Central memory CD8-positive, alpha-beta T cell (primary cell): ENCODE data around the gene ARID4B.

Experiments
- ATAC-seq: fragments of 150-1000 bp; cut with Tn5 transposase; replicated peaks from 2 replicates; pipeline ENCODE4 v1.10.0; 2022; ENCODE audit warnings: mild to moderate bottlenecking, moderate FRiP score, moderate number of reproducible peaks; ENCODE audit not compliant: poor library complexity, severe bottlenecking; ENCODE audit errors: extremely low read depth
- DNase-seq, 2 donors: peaks; one replicate each; pipeline ENCODE4 v3.0.0; 2021; ENCODE audit warnings: low spot score in 2 of 2
- H3K27ac Mint-ChIP-seq: one replicate; pipeline ENCODE4 v1.8.0; 2022; ENCODE audit warnings: low read depth, mild to moderate bottlenecking, moderate library complexity, mixed read lengths
- H3K27me3 Mint-ChIP-seq: one replicate; pipeline ENCODE4 v1.8.0; 2022; ENCODE audit warnings: mixed read lengths
- H3K36me3 Mint-ChIP-seq: one replicate; pipeline ENCODE4 v1.8.0; 2022; ENCODE audit warnings: mild to moderate bottlenecking, moderate library complexity, mixed read lengths; ENCODE audit not compliant: insufficient read depth
- H3K4me1 Mint-ChIP-seq: one replicate; pipeline ENCODE4 v1.8.0; 2022; ENCODE audit warnings: mixed read lengths
- H3K4me3 Mint-ChIP-seq: one replicate; pipeline ENCODE4 v1.8.0; 2022; ENCODE audit warnings: mild to moderate bottlenecking, moderate library complexity, mixed read lengths
- H3K9me3 Mint-ChIP-seq: one replicate; pipeline ENCODE4 v1.8.0; 2022; ENCODE audit warnings: mixed read lengths

Gene ARID4B

DNA sequence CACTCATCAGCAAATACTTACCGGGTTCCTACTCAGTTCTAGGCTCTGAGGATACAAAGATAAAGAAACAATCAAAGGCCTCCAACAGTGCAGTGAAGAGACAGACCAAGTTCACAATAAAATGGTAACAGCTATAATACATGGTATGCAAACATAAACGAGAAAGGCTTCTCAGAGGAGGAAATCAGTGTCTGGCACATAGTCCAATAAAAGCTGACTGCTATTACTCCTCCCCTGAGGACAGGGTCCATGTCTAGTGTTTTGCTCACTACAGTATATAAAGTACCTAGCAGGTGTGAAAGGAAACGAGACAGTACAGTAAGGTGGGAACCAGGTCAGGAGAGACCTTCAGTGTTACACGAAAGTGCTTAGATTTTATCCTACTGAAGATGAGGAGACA lies 171.2 kb downstream of the ARID4B start:
- peaks cover 53% of the 10 kb centered on the region for H3K36me3 Mint-ChIP-seq
- no peak for ATAC-seq

DNA sequence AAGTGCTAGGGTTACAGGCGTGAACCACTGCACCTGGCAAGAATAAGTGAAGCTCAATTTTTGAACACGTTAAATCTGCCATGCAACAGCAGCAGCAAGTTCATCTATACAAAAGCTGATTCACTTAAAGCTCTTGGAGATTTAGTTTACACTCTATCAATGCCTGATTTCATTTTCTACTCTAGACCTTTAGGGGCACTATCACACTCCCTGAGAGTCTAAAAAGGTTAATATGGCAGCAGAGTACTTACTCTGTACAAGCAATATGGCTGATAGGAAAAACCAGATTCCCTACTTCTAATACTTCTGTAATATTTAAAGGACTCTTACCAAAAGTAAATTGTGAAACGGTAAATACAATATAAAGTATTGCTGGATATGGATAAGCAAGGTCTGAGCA lies 171.7 kb downstream of the ARID4B start:
- Mint-ChIP-seq H3K4me1 (peaks cover 23% of the 10 kb centered on the region), H3K27ac (peak overlapping the region; percentile 50), H3K9me3 (no peaks in the 10 kb centered on the region), H3K27me3 (no peaks in the 10 kb centered on the region), H3K36me3 (peaks cover 56% of the 10 kb centered on the region), H3K4me3 (no peak overlapping the region)
- DNase-seq (no peak), ATAC-seq (no peak)

More for the DNA sequence above, 171.2 kb downstream of the ARID4B start:
- H3K27me3 Mint-ChIP-seq, result no peaks in the 10 kb centered on the region
- H3K27ac Mint-ChIP-seq, result no peak overlapping the region
- no peaks in the 10 kb centered on the region for H3K9me3 Mint-ChIP-seq
- no peak for DNase-seq
- no peak overlapping the region for H3K4me3 Mint-ChIP-seq
- peaks cover 23% of the 10 kb centered on the region for H3K4me1 Mint-ChIP-seq

DNA sequence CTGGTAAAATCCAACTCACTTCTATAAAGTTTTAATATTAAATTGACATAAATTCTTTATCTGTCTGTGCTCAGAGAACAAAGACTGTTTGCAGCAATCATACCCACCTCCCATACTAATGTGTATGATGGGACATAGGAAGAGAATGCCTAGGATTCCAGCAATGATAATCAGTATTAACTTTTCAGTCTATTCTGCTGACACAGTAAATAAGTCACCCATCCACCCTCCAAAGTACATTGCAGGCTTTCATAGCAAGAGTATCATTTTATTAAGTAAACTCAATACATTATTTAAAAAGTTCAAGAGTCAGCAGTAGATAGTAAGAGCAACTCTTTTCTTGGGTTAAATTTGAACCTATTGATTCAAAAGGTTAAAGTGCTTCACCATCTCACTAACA lies 175.7 kb downstream of the ARID4B start:
- H3K36me3 Mint-ChIP-seq, result peaks cover 69% of the 10 kb centered on the region

DNA sequence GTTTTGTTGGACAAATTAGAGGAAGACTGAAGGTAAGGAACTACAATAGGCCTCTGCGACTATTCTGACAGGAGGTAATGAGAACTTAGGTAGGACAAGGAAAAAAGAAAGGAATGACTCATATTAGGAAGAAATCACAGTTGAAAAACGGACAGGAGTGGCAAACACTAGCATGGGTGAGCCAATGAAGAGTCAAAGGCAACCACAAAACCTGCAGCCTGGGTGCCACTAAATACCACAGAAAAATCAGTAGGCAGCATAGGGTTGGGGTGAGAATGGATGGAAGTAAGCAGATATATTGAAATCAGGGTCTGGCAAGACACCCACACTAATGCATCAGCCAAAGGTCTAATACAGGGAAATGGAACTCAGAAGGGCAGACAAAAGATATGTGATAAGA lies 176.9 kb downstream of the ARID4B start:
- peaks cover 76% of the 10 kb centered on the region for H3K36me3 Mint-ChIP-seq
- H3K9me3 Mint-ChIP-seq, result no peaks in the 10 kb centered on the region
- no peaks in the 10 kb centered on the region for H3K27me3 Mint-ChIP-seq
- H3K4me3 Mint-ChIP-seq, result no peak overlapping the region
- no peak for DNase-seq
- peak overlapping the region; percentile 33 for H3K27ac Mint-ChIP-seq
- H3K4me1 Mint-ChIP-seq, result peaks cover 25% of the 10 kb centered on the region
- ATAC-seq, result no peak

More for the DNA sequence above, 175.7 kb downstream of the ARID4B start:
- Mint-ChIP-seq H3K27me3 (no peaks in the 10 kb centered on the region), H3K4me1 (peaks cover 25% of the 10 kb centered on the region), H3K4me3 (no peak overlapping the region), H3K27ac (peak overlapping the region; percentile 46), H3K9me3 (no peaks in the 10 kb centered on the region)
- ATAC-seq (no peak), DNase-seq (no peak)

DNA sequence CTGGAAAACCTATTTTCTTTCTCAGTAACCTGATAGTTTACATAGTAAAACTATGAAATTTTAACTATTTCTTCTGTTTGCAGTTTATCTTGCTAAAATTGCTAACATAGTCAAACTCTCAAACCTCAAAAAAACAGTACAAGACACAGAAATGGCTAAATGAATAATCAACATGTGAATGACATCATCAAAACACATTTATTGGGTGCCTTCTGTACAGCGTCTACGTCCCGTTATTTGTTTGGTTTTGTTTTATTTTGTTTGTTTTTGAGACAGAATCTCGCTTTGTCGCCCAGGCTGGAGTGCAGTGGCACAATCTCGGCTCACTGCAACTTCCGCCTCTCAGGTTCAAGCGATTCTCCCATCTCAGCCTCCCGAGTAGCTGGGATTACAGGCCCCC lies 178.2 kb downstream of the ARID4B start:
- Mint-ChIP-seq H3K4me1 (peaks cover 24% of the 10 kb centered on the region), H3K4me3 (no peak overlapping the region), H3K36me3 (peaks cover 78% of the 10 kb centered on the region), H3K27me3 (no peaks in the 10 kb centered on the region), H3K27ac (peak overlapping the region; percentile 33), H3K9me3 (no peaks in the 10 kb centered on the region)
- ATAC-seq (no peak), DNase-seq (no peak)

DNA sequence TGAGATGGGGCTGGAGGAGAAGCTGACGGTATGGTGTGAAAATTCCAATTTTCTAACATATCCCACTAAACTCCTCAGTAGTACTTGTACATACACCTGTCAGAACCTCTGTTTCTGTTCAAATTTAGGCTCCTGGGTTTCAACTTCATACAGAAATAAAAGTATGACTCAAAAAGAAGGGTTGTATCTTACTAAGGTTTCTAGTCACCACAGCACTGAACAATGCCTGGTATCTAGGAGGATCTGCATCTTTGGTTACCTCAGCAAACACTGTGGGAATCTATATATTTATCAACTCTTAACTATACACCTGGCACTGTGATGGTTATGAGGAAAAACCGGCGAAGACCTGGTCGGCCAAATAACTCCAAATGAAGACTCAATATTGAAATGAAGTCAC lies 180.7 kb downstream of the ARID4B start:
- no peak overlapping the region for H3K27ac Mint-ChIP-seq
- DNase-seq, result no peak
- H3K27me3 Mint-ChIP-seq, result no peaks in the 10 kb centered on the region
- peaks cover 73% of the 10 kb centered on the region for H3K36me3 Mint-ChIP-seq
- peaks cover 26% of the 10 kb centered on the region for H3K4me1 Mint-ChIP-seq
- H3K4me3 Mint-ChIP-seq, result no peak overlapping the region
- ATAC-seq, result no peak
- no peaks in the 10 kb centered on the region for H3K9me3 Mint-ChIP-seq

DNA sequence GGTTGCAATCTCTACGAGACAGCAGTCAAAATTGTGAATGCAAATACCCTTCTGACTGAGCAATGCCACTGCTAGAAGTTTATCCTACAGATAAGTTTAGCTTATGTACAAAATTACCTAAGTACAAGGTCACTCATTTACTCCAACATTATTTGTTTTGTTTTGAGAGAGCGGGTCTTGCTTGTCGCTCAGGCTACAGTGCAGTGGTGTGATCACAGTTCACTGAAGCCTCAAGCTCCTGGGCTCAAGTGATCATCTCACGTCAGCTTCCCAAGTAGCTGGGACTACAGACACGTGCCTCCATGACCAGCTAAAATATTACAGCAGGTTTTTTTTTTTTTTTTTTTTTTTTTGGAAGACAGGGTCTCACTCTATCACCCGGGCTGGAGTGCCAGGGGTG lies 182.3 kb downstream of the ARID4B start:
- DNase-seq (no peak), ATAC-seq (no peak)
- H3K27ac Mint-ChIP-seq, result no peak overlapping the region
- H3K36me3 Mint-ChIP-seq, result peaks cover 68% of the 10 kb centered on the region
- H3K27me3 Mint-ChIP-seq, result no peaks in the 10 kb centered on the region
- H3K4me3 Mint-ChIP-seq, result no peak overlapping the region
- H3K4me1 Mint-ChIP-seq, result peaks cover 16% of the 10 kb centered on the region
- no peaks in the 10 kb centered on the region for H3K9me3 Mint-ChIP-seq

DNA sequence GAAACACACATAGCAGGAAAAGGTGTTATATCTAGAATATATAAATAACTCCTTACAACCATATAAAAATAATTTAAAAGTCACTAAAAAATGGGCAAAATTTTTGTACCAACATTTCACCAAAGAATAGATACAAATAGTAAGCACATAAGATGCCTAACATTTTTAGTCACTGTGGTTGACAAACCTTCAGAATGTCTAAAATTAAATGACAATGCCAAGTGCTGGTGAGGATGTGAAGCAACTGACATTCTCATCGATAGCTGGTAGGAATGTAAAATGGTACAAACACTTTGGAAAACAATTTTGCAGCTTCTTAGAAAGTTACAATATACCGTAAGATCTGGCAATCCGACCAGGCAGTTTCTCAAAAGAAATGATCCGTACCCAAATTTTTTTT lies 185.0 kb downstream of the ARID4B start:
- H3K36me3 Mint-ChIP-seq, result peaks cover 71% of the 10 kb centered on the region
- peaks cover 24% of the 10 kb centered on the region for H3K4me1 Mint-ChIP-seq
- H3K9me3 Mint-ChIP-seq, result no peaks in the 10 kb centered on the region

DNA sequence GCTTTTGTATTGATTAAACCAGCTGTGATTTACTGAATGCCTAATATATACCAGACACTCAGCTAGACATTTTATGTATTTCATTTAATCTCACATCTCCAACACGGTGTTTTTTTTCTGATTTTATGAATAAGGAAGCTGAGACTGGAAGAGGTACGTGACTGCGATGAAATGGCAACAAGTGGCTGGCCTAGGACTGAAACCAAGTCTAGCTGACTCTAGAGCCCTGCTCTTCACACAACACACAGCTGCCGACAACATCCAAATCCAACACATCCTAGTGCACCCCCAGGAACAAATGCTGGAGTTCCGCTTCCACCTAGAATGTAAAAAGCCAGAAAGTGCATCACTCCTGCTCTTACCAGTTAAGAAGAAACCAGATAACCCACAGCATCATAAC lies 188.7 kb downstream of the ARID4B start:
- Mint-ChIP-seq H3K9me3 (no peaks in the 10 kb centered on the region), H3K27ac (no peak overlapping the region), H3K27me3 (no peaks in the 10 kb centered on the region), H3K36me3 (peaks cover 77% of the 10 kb centered on the region), H3K4me1 (peaks cover 24% of the 10 kb centered on the region), H3K4me3 (no peak overlapping the region)
- no peak for ATAC-seq
- no peak for DNase-seq

More for the DNA sequence above, 185.0 kb downstream of the ARID4B start:
- DNase-seq (no peak), ATAC-seq (no peak)
- no peaks in the 10 kb centered on the region for H3K27me3 Mint-ChIP-seq
- H3K4me3 Mint-ChIP-seq, result no peak overlapping the region
- no peak overlapping the region for H3K27ac Mint-ChIP-seq

DNA sequence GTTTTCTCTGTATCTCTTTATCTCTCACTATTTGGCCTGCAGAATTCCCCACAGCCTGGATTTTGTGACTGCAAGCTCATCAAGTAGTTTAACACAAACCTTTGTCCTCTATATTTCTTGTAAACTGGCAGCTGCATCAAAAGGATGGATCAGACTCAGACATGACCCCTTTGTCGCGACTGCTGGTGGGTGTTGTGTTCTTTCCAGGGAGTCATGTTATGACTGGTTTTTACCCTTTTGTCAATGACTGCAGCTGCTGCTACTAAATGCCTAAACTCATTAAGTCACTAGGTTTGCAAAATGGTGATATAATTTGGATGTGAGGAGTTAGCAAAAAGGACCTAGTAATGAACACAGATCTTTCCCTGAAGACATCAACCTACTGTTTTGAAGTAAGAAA lies 189.2 kb downstream of the ARID4B start:
- H3K27ac Mint-ChIP-seq, result no peak overlapping the region
- H3K36me3 Mint-ChIP-seq, result peaks cover 78% of the 10 kb centered on the region
- no peaks in the 10 kb centered on the region for H3K27me3 Mint-ChIP-seq
- no peak overlapping the region for H3K4me3 Mint-ChIP-seq
- ATAC-seq (no peak), DNase-seq (no peak)
- H3K4me1 Mint-ChIP-seq, result peaks cover 20% of the 10 kb centered on the region
- H3K9me3 Mint-ChIP-seq, result no peaks in the 10 kb centered on the region

DNA sequence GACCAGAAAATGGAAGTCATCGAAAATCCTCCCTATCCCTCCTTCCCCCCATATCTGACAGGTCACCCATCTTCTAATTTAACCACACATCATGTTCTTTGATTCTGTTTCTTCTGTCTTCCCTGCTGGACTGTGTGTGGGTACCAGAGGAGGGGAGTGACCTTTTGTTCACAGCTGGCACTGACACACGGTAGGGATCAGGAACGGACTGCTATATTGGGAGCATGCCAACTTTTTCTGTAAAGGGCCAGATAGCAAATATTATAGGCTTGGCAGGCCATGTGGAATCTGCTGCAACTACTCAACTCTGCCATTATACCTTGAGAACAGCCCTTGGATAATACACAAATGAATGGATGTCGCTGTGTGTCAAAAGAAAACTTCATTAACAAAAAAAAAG lies 191.9 kb downstream of the ARID4B start:
- no peak for DNase-seq
- Mint-ChIP-seq H3K9me3 (no peaks in the 10 kb centered on the region), H3K4me1 (peaks cover 15% of the 10 kb centered on the region), H3K27ac (no peak overlapping the region), H3K27me3 (no peaks in the 10 kb centered on the region), H3K36me3 (peaks cover 71% of the 10 kb centered on the region), H3K4me3 (no peak overlapping the region)
- ATAC-seq, result no peak

DNA sequence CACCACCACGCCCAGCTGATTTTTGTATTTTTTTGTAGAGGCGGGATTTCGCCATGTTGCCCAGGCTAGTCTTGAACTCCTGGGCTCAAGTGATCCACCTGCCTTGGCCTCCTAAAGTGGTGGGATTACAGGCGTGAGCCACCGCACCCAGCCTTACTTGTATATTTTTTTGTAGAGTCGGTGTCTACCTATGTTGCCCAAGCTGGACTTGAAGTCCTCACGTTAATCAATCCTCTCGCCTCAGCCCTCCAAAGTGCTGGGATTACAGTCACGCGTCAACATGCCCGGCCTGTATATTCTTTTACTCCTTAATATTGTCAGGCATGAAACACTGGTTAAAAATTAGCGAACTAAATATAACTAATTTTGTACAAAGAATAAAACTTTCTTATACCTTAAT lies 193.8 kb downstream of the ARID4B start:
- Mint-ChIP-seq H3K27ac (no peak overlapping the region), H3K4me1 (peaks cover 9% of the 10 kb centered on the region), H3K4me3 (no peak overlapping the region), H3K9me3 (no peaks in the 10 kb centered on the region), H3K27me3 (no peaks in the 10 kb centered on the region), H3K36me3 (peaks cover 61% of the 10 kb centered on the region)
- DNase-seq (no peak), ATAC-seq (no peak)

DNA sequence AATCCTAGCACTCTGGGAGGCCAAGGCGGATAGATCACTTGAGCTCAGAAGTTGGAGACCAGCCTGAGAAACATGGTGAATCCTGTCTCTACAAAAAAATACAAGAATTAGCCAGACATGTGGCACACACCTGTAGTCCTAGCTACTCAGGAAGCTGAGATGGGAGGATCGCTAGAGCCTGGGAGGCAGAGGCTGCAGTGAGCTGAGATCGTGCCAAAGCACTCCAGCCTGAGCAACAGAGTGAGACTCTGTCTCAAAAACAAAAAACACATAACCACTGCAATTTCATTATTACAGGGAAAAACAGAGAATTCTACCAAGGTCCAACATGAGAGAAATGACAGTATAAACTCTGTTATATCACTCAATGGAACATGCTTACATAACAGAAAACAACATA lies 194.9 kb downstream of the ARID4B start:
- Mint-ChIP-seq H3K27me3 (no peaks in the 10 kb centered on the region), H3K27ac (no peak overlapping the region), H3K4me1 (peaks cover 4% of the 10 kb centered on the region), H3K36me3 (peaks cover 59% of the 10 kb centered on the region), H3K4me3 (no peak overlapping the region), H3K9me3 (no peaks in the 10 kb centered on the region)
- DNase-seq, result no peak
- ATAC-seq, result no peak

DNA sequence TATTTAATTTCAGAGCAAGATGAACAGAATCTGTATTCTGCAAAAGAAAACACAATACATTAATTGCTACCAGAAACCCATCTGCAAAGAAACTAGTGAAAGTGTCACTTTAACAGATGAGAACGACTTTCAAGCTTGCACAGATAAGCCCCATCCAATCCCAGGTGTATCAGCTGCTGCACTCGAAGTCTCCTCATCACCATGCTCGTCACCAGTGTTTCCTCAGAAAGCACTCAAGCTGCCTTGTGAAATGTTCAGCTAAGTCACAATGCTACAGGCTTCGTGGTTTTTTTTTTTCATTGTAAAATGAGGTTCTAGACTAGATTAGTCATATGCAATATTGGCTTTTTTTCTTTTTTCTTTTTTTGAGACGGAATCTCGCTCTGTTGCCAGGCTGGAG lies 196.0 kb downstream of the ARID4B start:
- no peaks in the 10 kb centered on the region for H3K27me3 Mint-ChIP-seq
- H3K27ac Mint-ChIP-seq, result no peak overlapping the region
- peaks cover 52% of the 10 kb centered on the region for H3K36me3 Mint-ChIP-seq
- no peak for DNase-seq
- peaks cover 10% of the 10 kb centered on the region for H3K4me1 Mint-ChIP-seq
- no peak overlapping the region for H3K4me3 Mint-ChIP-seq
- ATAC-seq, result no peak
- no peaks in the 10 kb centered on the region for H3K9me3 Mint-ChIP-seq
